ENCODE data around the gene PDCL2. TPM values are rescaled to one million over a fixed set of nuclear protein-coding genes. Genes with fewer than 3 reads are reported as not detected.

The PDCL2 gene
- polyA plus RNA-seq, 3 donors = not detected

- DNase-seq = peak in 1 of 3 donors; percentile 15
- Histone ChIP-seq H3K4me2 (replicated peaks; ENCODE audit: extremely low read depth, low read length, poor library complexity, severe bottlenecking) (no peak overlapping the region), H4K20me1 (ENCODE audit: insufficient read depth, low read length) (no peaks in the 10 kb centered on the region), H3K27ac (ENCODE audit: low read depth in 1 of 2, low read length in 2 of 2) (no peak overlapping the region), H3K27me3 (ENCODE audit: control insufficient read depth in 2 of 2, insufficient read depth in 2 of 2, low read length in 2 of 2) (no peaks in the 10 kb centered on the region), H3K4me1 (ENCODE audit: control insufficient read depth in 1 of 2, insufficient read depth in 2 of 2, low read length in 2 of 2) (peaks cover 18 to 29% of the 10 kb centered on the region in 2 donors), H3K79me2 (ENCODE audit: insufficient read depth, low read length) (no peaks in the 10 kb centered on the region), H3K4me3 (replicated peaks in 1 of 3; ENCODE audit: low read depth in 2 of 3, low read length in 3 of 3) (no peak overlapping the region), H3K9me3 (replicated peaks in 1 of 2; ENCODE audit: control insufficient read depth in 1 of 2, insufficient read depth in 1 of 2, low read length in 2 of 2) (peaks cover 6 to 10% of the 10 kb centered on the region in 2 donors), H3K36me3 (replicated peaks in 1 of 2; ENCODE audit: control insufficient read depth in 1 of 2, insufficient read depth in 2 of 2, low read length in 2 of 2) (no peaks in the 10 kb centered on the region), H2AFZ (ENCODE audit: insufficient read depth, low read depth, low read length, poor library complexity, severe bottlenecking) (no peak overlapping the region), H3K9ac (ENCODE audit: insufficient read depth, low read length, poor library complexity, severe bottlenecking) (no peak overlapping the region)
- intact Hi-C loops (cut with micrococcal nuclease) = no loop called here
- H3K9me3 Mint-ChIP-seq = peaks cover 8 to 30% (median 21%) of the 10 kb centered on the region in 7 donors
- no peaks in the 10 kb centered on the region for H3K36me3 Mint-ChIP-seq
- no peak overlapping the region for H3K4me3 Mint-ChIP-seq
- no peak overlapping the region for H3K27ac Mint-ChIP-seq
- no CpG with 5 or more reads among the region's 1 CpG for WGBS (ENCODE audit: insufficient coverage)
- TF ChIP-seq, protein P1, sequence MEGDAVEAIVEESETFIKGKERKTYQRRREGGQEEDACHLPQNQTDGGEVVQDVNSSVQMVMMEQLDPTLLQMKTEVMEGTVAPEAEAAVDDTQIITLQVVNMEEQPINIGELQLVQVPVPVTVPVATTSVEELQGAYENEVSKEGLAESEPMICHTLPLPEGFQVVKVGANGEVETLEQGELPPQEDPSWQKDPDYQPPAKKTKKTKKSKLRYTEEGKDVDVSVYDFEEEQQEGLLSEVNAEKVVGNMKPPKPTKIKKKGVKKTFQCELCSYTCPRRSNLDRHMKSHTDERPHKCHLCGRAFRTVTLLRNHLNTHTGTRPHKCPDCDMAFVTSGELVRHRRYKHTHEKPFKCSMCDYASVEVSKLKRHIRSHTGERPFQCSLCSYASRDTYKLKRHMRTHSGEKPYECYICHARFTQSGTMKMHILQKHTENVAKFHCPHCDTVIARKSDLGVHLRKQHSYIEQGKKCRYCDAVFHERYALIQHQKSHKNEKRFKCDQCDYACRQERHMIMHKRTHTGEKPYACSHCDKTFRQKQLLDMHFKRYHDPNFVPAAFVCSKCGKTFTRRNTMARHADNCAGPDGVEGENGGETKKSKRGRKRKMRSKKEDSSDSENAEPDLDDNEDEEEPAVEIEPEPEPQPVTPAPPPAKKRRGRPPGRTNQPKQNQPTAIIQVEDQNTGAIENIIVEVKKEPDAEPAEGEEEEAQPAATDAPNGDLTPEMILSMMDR (IDR thresholded peaks at IDR 0.05) = no peak
- peaks cover 0 to 1% (median 0%) of the 10 kb centered on the region in 3 donors for H3K27me3 Mint-ChIP-seq (ENCODE audit: low read depth in 3 of 3)
- H3K4me1 Mint-ChIP-seq = peaks cover 10% of the 10 kb centered on the region
Measured at GRCh38 chr4:55574252-55574651, 17.8 kb downstream of the PDCL2 start.

- H3K27ac Mint-ChIP-seq = no peak overlapping the region
- no peak overlapping the region for H3K27ac ChIP-seq (ENCODE audit: low read depth in 1 of 2, low read length in 2 of 2)
- H3K36me3 Mint-ChIP-seq = no peaks in the 10 kb centered on the region
- no peaks in the 10 kb centered on the region for H3K79me2 ChIP-seq (ENCODE audit: insufficient read depth, low read length)
- no peaks in the 10 kb centered on the region for H4K20me1 ChIP-seq (ENCODE audit: insufficient read depth, low read length)
- peaks cover 5% of the 10 kb centered on the region for H3K4me1 Mint-ChIP-seq
- no peak overlapping the region for H2AFZ ChIP-seq (ENCODE audit: insufficient read depth, low read depth, low read length, poor library complexity, severe bottlenecking)
- H3K36me3 ChIP-seq (replicated peaks in 1 of 2; ENCODE audit: control insufficient read depth in 1 of 2, insufficient read depth in 2 of 2, low read length in 2 of 2) = no peaks in the 10 kb centered on the region
- DNase-seq = peak in 2 of 3 donors; percentile 14 to 26
- intact Hi-C loops (cut with micrococcal nuclease) = no loop called here
- H3K4me3 Mint-ChIP-seq = no peak overlapping the region
- H3K27me3 ChIP-seq (ENCODE audit: control insufficient read depth in 2 of 2, insufficient read depth in 2 of 2, low read length in 2 of 2) = no peaks in the 10 kb centered on the region
- no peak overlapping the region for H3K4me3 ChIP-seq (replicated peaks in 1 of 3; ENCODE audit: low read depth in 2 of 3, low read length in 3 of 3)
- H3K9ac ChIP-seq (ENCODE audit: insufficient read depth, low read length, poor library complexity, severe bottlenecking) = no peak overlapping the region
- peaks cover 6 to 7% of the 10 kb centered on the region in 2 donors for H3K9me3 ChIP-seq (replicated peaks in 1 of 2; ENCODE audit: control insufficient read depth in 1 of 2, insufficient read depth in 1 of 2, low read length in 2 of 2)
- peaks cover 6 to 23% (median 16%) of the 10 kb centered on the region in 7 donors for H3K9me3 Mint-ChIP-seq
- H3K27me3 Mint-ChIP-seq (ENCODE audit: low read depth in 3 of 3) = peaks cover 0 to 6% (median 0%) of the 10 kb centered on the region in 3 donors
- TF ChIP-seq, protein P1 (IDR thresholded peaks at IDR 0.05) = no peak
- 61% methylated on average over 2 of the region's 3 CpGs for WGBS (ENCODE audit: insufficient coverage)
- no peak overlapping the region for H3K4me2 ChIP-seq (replicated peaks; ENCODE audit: extremely low read depth, low read length, poor library complexity, severe bottlenecking)
- peaks cover 8 to 13% of the 10 kb centered on the region in 2 donors for H3K4me1 ChIP-seq (ENCODE audit: control insufficient read depth in 1 of 2, insufficient read depth in 2 of 2, low read length in 2 of 2)
Measured at GRCh38 chr4:55571806-55572205, 20.2 kb downstream of the PDCL2 start.

Measured in CD14-positive monocyte (primary cell).